Measurements from ENCODE around the gene PDGFRA. TPM values are rescaled to one million over a fixed set of nuclear protein-coding genes. Genes with fewer than 3 reads are reported as not detected.

The PDGFRA gene
- total RNA-seq, 2 experiments from 2014 or later: not detected

GRCh38 chr4:54231419-54231767 lies 2.3 kb downstream of the PDGFRA start:
- intact Hi-C loops (cut with DNase I, micrococcal nuclease): loop anchor here in 1 of 2 experiments (10.0 kb wide), 1 partner anchor 1687 kb away; no protein-coding TSS in a partner anchor
- Mint-ChIP-seq H3K27ac (no peak overlapping the region), H3K9me3 (no peaks in the 10 kb centered on the region), H3K4me1 (ENCODE audit: low read depth) (peaks cover 32% of the 10 kb centered on the region), H3K4me3 (no peak overlapping the region), H3K36me3 (ENCODE audit: low read depth) (no peaks in the 10 kb centered on the region), H3K27me3 (peaks cover 85% of the 10 kb centered on the region)
- ChIA-PET POLR2A (no interaction called here), CTCF (no interaction called here)
- H3K4me1 ChIP-seq (ENCODE audit: insufficient read depth, low read length): peaks cover 51% of the 10 kb centered on the region
- DNase-seq (no peak), ATAC-seq (ENCODE audit: poor library complexity) (no peak)
- H3K27me3 ChIP-seq (ENCODE audit: control insufficient read depth in 1 of 2, insufficient read depth in 2 of 2, low read length in 2 of 2): peaks cover 60 to 66% of the 10 kb centered on the region in 2 experiments
- H3K4me3 ChIP-seq (ENCODE audit: low read length): no peak overlapping the region
- peaks cover 0 to 28% of the 10 kb centered on the region in 2 experiments for H3K9me3 ChIP-seq (ENCODE audit: control insufficient read depth in 1 of 2, insufficient read depth in 1 of 2, low read length in 2 of 2)
- TF ChIP-seq, protein P1, sequence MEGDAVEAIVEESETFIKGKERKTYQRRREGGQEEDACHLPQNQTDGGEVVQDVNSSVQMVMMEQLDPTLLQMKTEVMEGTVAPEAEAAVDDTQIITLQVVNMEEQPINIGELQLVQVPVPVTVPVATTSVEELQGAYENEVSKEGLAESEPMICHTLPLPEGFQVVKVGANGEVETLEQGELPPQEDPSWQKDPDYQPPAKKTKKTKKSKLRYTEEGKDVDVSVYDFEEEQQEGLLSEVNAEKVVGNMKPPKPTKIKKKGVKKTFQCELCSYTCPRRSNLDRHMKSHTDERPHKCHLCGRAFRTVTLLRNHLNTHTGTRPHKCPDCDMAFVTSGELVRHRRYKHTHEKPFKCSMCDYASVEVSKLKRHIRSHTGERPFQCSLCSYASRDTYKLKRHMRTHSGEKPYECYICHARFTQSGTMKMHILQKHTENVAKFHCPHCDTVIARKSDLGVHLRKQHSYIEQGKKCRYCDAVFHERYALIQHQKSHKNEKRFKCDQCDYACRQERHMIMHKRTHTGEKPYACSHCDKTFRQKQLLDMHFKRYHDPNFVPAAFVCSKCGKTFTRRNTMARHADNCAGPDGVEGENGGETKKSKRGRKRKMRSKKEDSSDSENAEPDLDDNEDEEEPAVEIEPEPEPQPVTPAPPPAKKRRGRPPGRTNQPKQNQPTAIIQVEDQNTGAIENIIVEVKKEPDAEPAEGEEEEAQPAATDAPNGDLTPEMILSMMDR (IDR thresholded peaks at IDR 0.05): no peak
- no peak overlapping the region for H3K27ac ChIP-seq (ENCODE audit: low read depth in 1 of 2, low read length in 2 of 2)
- H3K36me3 ChIP-seq (ENCODE audit: insufficient read depth, low read length): no peaks in the 10 kb centered on the region

DNA sequence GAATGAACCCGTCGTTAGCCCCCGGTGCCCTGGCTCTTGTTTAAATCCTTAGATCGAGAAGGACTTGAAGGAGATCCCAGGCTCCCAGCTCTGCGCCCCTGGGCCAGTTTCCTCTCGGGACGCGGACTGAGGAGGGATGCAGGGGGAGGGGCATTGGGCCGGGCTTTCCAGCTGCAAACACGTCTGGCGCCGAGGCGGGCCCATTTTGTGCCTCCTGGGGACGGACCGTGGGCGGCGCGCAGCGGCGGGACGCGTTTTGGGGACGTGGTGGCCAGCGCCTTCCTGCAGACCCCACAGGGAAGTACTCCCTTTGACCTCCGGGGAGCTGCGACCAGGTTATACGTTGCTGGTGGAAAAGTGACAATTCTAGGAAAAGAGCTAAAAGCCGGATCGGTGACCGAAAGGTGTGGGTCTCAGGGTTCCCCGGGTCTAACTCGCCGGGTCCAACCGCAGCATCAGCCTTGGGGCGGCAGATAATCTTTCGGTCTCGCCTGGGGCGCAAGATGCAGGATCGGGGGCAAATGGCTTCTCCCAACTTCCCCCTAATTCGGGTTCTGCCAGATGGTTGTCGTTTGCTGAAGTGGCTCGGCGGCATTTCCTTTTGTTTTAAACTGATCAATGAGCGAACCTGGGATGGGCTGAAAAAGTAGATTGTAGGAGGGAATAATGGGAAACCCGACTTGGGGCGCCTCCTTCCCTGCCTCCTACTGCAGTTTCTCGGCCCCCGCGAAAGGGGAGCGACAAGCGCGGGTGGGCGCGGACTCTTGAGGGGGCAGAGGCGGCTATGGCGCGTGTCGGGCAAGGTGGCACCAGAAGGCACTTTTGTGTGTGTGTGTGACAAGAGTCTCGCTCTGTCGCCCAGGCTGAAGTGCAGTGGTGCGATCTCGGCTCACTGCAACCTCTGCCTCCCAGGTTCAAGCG lies 2.9 kb downstream of the PDGFRA start:
- no peak for DNase-seq
- H3K27ac Mint-ChIP-seq: no peak overlapping the region
- CTCF ChIA-PET: interaction anchor here (1.2 kb wide), 1 partner anchor 324 kb away, joined by 3 read pairs; no protein-coding TSS in a partner anchor
- POLR2A ChIA-PET: no interaction called here
- peaks cover 26% of the 10 kb centered on the region for H3K4me1 Mint-ChIP-seq (ENCODE audit: low read depth)
- peaks cover 80% of the 10 kb centered on the region for H3K27me3 Mint-ChIP-seq
- Histone ChIP-seq H3K36me3 (ENCODE audit: insufficient read depth, low read length) (no peaks in the 10 kb centered on the region), H3K27ac (ENCODE audit: low read depth in 1 of 2, low read length in 2 of 2) (no peak overlapping the region), H3K9me3 (ENCODE audit: control insufficient read depth in 1 of 2, insufficient read depth in 1 of 2, low read length in 2 of 2) (peaks cover 0 to 23% of the 10 kb centered on the region in 2 experiments), H3K4me3 (ENCODE audit: low read length) (no peak overlapping the region), H3K4me1 (ENCODE audit: insufficient read depth, low read length) (peaks cover 44% of the 10 kb centered on the region), H3K27me3 (ENCODE audit: control insufficient read depth in 1 of 2, insufficient read depth in 2 of 2, low read length in 2 of 2) (peaks cover 54 to 60% of the 10 kb centered on the region in 2 experiments)
- no peak overlapping the region for H3K4me3 Mint-ChIP-seq
- no peaks in the 10 kb centered on the region for H3K9me3 Mint-ChIP-seq
- TF ChIP-seq, protein P1 (IDR thresholded peaks at IDR 0.05): no peak
- no peaks in the 10 kb centered on the region for H3K36me3 Mint-ChIP-seq (ENCODE audit: low read depth)
- ATAC-seq (ENCODE audit: poor library complexity): no peak
- intact Hi-C loops (cut with DNase I, micrococcal nuclease): loop anchor here in 1 of 2 experiments (10.0 kb wide), 1 partner anchor 1687 kb away; no protein-coding TSS in a partner anchor

DNA sequence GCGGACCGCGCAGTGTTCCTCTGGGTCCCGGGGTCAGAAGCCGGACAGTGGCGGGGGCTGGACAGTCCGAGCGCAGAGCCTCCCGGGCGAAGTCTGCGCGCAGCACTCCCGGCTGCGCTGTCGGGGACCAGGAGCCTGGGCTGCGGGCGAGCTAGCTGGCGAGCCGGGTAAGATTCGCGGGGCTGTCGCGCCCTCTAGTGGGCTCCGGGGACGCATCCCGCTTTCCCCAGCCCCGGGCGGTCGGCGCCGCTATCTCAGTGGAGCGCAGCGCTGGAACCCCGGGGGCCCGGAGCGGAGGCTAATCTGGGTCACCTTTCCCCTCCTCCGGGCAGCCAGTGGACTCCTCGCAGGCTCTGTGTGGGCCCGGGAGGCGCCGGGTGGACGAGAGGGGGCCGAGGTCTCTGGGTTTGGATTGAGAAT lies 4.2 kb downstream of the PDGFRA start:
- TF ChIP-seq, protein P1 (IDR thresholded peaks at IDR 0.05): peak; percentile 55
- H3K27me3 Mint-ChIP-seq: peaks cover 80% of the 10 kb centered on the region
- peaks cover 0 to 18% of the 10 kb centered on the region in 2 experiments for H3K9me3 ChIP-seq (ENCODE audit: control insufficient read depth in 1 of 2, insufficient read depth in 1 of 2, low read length in 2 of 2)
- intact Hi-C loops (cut with DNase I, micrococcal nuclease): loop anchor here in 1 of 2 experiments (10.0 kb wide), 1 partner anchor 1688 kb away; no protein-coding TSS in a partner anchor
- peak overlapping the region; percentile 86 for H3K4me3 Mint-ChIP-seq
- H3K4me3 ChIP-seq (ENCODE audit: low read length): peak overlapping the region; percentile 48
- H3K27me3 ChIP-seq (ENCODE audit: control insufficient read depth in 1 of 2, insufficient read depth in 2 of 2, low read length in 2 of 2): peaks cover 41 to 47% of the 10 kb centered on the region in 2 experiments
- no peak overlapping the region for H3K27ac ChIP-seq (ENCODE audit: low read depth in 1 of 2, low read length in 2 of 2)
- DNase-seq: peak; percentile 36 to 83 (median 62)
- ChIA-PET CTCF (interaction anchor here (0.6 to 2.3 kb wide), 14 partner anchors 10 to 1511 kb away, joined by 3 to 30 read pairs (median 4); no protein-coding TSS in a partner anchor), POLR2A (no interaction called here)
- H3K36me3 ChIP-seq (ENCODE audit: insufficient read depth, low read length): no peaks in the 10 kb centered on the region
- H3K27ac Mint-ChIP-seq: no peak overlapping the region
- H3K36me3 Mint-ChIP-seq (ENCODE audit: low read depth): no peaks in the 10 kb centered on the region
- H3K4me1 ChIP-seq (ENCODE audit: insufficient read depth, low read length): peaks cover 32% of the 10 kb centered on the region
- no peaks in the 10 kb centered on the region for H3K9me3 Mint-ChIP-seq
- peak; percentile 67 for ATAC-seq (ENCODE audit: poor library complexity)
- H3K4me1 Mint-ChIP-seq (ENCODE audit: low read depth): peaks cover 20% of the 10 kb centered on the region

Data from CD4-positive, alpha-beta T cell (primary cell).